Jurkat, Clone E6-1 (cell line): ENCODE data around the gene IMPDH1.

Source experiments
- DNase-seq: peaks from one replicate; pipeline ENCODE4 v3.0.0-alpha.2; 2011; ENCODE audit warnings: low read depth, low spot score
- H3K4me3 ChIP-seq: 2 replicates; pipeline ENCODE4 v1.5.1; 2011; ENCODE audit warnings: mild to moderate bottlenecking, low read length, control low read depth, moderate library complexity

Gene IMPDH1

DNA sequence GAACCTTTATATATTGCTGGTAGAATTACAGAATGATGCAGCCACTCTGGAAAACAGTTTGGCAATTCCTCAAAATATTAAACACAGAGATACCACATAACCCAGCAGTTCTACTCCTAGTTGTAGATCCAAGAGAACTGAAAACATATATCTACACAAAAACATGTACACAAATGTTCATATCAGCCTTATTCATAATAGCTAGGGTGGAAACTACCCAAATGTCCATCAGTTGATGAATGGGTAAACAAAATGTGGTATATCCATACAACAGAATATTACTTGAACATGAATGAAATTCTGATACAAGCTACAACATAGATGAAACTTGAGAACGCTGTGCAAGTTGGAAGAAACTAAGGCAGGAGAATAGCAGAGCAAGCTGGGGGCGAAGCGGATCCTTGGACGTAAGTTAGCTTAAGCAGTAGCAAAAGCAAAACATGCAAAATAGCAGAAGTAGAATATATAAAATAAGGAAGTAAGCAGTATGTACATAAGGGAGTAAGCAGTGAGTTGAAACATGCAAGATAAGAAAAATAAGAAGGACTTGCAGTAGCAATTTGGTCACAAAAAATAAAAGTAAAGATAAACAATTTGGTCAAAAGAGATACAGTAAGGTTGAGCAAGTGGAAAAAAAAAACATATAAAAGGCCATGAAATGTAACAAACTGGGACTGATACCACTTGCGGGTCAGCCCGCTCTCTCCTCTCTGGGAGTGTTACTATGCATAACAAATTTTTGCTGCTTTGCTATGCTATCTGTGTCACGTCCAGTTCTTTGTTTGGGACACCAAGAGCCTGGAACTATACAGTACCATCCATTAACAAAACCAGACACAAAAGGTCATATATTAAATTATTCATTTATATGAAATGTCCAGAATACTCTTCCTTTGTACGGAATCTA lies 27.9 kb upstream of the IMPDH1 start:
- DNase-seq, result no peak
- no peak overlapping the region for H3K4me3 ChIP-seq

DNA sequence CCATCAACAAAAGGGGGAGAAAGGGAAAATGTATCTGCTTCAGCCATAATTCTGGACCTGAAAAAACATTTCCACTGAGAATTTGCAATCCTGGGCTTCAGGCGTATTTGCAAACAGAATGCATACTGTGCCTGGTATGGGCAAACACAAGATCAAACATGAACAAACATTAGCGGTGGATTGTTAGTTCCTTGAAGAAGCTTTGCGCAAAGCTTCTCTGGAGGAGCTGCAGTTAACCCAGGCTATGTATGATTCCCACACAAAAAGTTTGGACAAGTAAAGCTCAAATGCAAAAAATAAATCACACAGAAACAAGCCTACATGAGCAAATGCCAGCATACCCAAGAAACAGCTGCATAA lies 25.5 kb upstream of the IMPDH1 start:
- DNase-seq, result no peak
- no peak overlapping the region for H3K4me3 ChIP-seq

DNA sequence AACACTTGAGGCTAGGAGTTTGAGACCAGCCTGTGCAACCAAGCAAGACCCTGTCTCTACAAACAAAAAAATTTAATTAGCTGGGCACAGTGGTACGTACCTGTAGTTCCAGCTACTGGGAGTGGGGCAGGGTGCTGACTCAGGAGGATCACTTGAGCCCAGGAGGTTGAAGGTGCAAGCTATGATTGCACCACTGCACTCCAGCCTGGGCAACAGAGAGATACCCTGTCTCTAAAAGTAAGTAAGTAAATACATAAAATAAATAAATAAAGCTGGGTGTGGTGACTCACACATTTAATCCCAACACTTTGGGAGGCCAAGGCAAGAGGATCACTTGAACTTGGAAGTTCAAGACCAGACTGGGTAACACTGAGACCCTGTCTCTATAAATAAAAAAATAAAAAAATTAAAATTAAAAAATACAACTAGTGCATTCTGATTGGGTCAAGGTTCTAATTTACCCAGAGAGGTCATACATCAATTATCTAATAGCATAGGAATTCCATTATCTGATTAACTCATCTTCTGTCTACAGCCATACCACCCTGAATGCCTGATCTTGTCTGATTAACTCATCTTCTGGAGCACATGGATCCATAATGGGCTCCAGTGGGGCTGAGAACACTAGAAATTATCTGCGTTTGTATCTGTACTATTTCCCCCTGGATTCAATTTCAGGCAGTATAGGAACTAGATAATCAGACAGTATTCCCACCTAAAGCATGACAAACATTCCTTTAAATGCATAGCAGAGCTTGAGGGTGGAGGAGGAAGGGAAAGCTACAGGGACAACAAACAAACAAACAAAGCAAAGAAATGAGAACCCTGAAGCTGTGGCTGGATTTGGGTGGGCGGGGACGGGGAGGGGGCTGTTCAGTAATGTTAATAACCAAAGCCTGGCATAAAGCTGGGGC lies 24.9 kb upstream of the IMPDH1 start:
- H3K4me3 ChIP-seq, result no peak overlapping the region
- DNase-seq, result no peak

DNA sequence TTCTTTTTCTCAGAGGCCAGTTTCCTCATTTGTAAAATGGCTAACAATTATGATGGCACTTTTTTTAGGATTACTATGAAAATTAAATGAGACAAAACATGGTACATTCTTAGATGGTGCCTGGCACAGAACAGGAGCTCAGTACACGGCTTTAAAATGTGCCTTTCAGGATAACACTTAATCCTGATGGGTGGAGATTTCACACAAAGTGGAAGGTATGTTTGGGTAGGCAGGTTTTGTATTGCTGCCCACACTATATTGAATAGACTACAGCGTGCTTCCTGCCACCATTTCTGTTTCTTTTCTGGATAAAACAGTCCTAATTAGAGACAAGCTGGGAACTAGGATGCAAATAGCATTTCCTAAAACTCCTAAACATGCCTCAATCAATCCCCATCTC lies 22.0 kb upstream of the IMPDH1 start:
- no peak overlapping the region for H3K4me3 ChIP-seq
- no peak for DNase-seq

GRCh38 chr7:128431221-128431620 lies 21.4 kb upstream of the IMPDH1 start:
- no peak for DNase-seq
- H3K4me3 ChIP-seq, result no peak overlapping the region

DNA sequence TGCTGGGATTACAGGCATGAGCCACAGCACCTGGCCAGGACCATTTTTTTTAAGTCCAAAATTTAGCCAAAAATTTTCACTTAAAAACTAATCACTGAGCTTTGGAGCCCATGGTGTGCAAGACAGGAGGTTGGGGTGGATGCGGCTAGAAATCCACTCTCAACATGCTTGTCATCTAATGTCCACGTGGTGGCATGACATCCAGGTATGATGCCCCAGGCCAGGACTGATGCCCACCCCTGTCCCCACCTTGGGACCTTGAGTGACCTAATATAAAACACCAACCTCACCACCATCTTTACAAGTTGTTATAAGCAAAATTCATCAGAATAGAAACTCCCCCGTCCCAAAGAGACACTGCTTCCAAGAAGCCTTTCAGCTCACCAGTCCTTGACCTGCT lies 20.4 kb upstream of the IMPDH1 start:
- no peak for DNase-seq
- no peak overlapping the region for H3K4me3 ChIP-seq

- no peak overlapping the region for H3K4me3 ChIP-seq
- DNase-seq, result peak; percentile 50
Measured at GRCh38 chr7:128427289-128427891, 17.6 kb upstream of the IMPDH1 start.

DNA sequence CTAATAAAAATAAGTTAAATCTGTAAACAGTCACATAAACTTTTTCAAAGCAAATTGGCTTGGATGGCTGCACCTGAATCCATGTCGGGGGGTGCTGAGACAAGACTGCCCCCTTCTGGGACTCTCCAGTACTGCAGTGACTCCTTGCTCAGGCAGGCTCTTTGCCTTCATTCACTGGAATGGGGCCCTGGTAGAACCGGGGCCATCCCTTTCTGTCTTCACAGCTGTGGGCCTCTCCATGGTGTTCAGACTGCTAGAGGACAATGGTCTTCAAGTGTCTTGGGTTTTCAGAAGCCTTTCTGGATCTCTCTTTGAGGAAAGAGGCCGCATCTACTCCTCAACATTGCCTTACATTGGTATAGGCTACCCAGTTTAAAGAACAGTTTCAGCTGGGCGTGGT lies 16.1 kb upstream of the IMPDH1 start:
- peak; percentile 62 for DNase-seq
- H3K4me3 ChIP-seq, result no peak overlapping the region

DNA sequence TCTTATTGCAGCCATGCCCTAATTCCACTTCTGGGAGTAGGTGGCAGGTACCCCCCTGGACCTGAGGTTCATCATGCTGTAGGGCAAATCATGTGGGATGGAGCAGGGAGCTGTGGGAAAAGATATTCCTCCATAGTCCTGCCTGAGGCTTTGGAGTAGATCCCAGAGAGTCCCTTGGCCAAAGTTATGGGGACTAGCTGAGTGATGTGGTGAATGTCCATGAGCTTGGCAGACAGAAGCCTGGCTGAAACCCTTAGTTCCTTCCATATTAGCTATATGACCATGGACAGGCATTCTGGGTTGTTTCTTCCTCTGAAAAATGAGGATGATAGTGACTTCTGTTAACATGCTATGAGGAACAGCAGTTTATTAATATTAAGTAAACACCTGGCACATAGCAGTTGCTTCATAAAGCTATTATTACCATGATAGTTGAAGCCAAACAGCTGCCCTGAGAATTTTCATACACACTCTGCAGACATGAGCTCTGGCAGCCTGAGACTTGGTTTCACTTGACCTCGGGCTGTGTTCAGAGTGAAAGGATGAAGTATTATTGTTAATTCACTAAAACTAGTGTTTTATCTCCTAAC lies 15.0 kb upstream of the IMPDH1 start:
- no peak overlapping the region for H3K4me3 ChIP-seq
- no peak for DNase-seq

GRCh38 chr7:128422842-128423241 lies 13.1 kb upstream of the IMPDH1 start:
- H3K4me3 ChIP-seq, result no peak overlapping the region
- DNase-seq, result no peak

- DNase-seq, result no peak
- H3K4me3 ChIP-seq, result no peak overlapping the region
Measured at GRCh38 chr7:128422037-128422436, 12.3 kb upstream of the IMPDH1 start.

DNA sequence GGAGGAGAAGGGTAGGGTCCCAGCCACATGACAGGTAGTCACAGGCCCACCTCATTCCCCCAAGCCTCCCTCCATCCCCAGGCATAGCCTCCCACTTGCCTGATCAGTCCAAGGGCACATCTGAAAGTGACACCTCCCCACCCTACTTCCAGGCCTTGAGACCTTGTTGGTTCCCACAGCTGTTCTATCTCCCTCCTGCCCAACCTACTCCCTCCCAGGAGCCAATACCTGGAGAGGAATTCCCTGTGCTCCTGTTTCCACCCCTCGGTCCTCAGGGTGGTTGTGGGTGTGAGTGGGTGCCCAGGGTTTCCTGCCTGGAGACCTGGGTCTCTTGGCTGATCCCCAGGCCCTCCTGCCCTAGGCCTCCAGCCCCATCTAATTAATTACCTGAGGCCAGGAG lies 11.6 kb upstream of the IMPDH1 start:
- DNase-seq, result no peak
- no peak overlapping the region for H3K4me3 ChIP-seq

GRCh38 chr7:128420773-128421172 lies 11.0 kb upstream of the IMPDH1 start:
- H3K4me3 ChIP-seq, result no peak overlapping the region
- no peak for DNase-seq

- DNase-seq, result no peak
Measured at GRCh38 chr7:128419257-128419656, 9.5 kb upstream of the IMPDH1 start.

GRCh38 chr7:128417071-128417470 lies 7.3 kb upstream of the IMPDH1 start:
- DNase-seq, result no peak
- H3K4me3 ChIP-seq, result no peak overlapping the region

More at GRCh38 chr7:128419257-128419656, 9.5 kb upstream of the IMPDH1 start:
- H3K4me3 ChIP-seq, result no peak overlapping the region

GRCh38 chr7:128415217-128415785 lies 5.5 kb upstream of the IMPDH1 start:
- no peak overlapping the region for H3K4me3 ChIP-seq
- DNase-seq, result no peak

DNA sequence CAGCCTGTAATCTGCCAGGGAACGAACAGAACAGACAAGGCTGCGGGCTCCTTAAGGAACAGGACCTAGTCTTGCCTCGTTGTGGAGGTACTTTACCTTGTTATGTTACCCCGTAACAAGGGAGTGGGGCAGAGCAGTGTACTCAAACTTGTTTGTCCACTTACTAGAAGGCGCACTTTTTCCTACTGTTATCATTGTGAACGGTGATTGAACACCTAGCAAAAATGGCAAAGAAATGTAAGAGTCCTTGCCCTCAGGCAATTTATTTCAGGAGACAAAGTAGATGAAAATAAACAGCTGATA lies 620 bp upstream of the IMPDH1 start:
- no peak for DNase-seq
- peak overlapping the region; percentile 73 for H3K4me3 ChIP-seq

GRCh38 chr7:128408709-128409595 lies 830 bp downstream of the IMPDH1 start:
- H3K4me3 ChIP-seq, result peak overlapping the region; percentile 73
- no peak for DNase-seq
